Measurements from ENCODE around the gene NR1D1.

NR1D1 gene

GRCh38 chr17:40060887-40061608 is 39.3 kb downstream of the NR1D1 start:
- no peak for DNase-seq

GRCh38 chr17:40059729-40060475 is 40.5 kb downstream of the NR1D1 start:
- DNase-seq, result no peak

- no peak for DNase-seq
These were observed 41.5 kb downstream of the NR1D1 start for GRCh38 chr17:40058865-40059264.

GRCh38 chr17:40058186-40058784 is 42.1 kb downstream of the NR1D1 start:
- no peak for DNase-seq

DNA sequence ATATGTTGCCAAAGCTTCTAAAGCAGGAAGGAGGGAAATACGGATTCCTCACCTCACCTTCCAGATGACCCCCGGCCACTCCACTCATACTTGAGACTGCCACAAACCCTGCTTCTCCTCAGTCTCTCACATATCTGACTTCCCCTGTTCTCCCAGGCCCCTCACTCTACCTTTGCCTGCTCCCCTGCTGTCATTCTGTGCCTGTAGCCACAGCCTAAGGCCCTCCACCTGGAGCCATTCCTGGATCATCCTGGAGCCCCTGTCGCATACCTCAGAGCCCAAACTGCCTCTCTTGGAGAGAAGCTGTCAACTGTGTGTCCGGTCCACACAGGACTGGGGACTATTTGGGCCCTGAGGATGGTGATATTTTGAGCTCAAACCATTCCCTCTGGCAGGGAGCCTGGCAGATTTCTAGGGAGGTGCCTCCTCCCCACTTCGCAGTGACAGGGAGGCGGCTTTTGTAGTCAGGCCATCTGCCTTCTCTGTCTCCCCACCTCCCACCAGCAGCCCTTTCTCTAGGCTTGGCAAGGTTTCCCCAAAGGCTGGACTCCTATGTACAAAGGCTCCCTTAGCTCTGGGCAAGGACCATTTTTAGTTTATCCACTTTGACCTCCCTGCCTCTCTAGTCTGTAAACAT is 43.9 kb downstream of the NR1D1 start:
- DNase-seq, result no peak

All from activated effector memory CD4-positive, alpha-beta T cell treated with anti-CD3 and anti-CD28 coated beads, Interleukin-2, amount 50 U/mL, for 16 hours (primary cell).